ENCODE measurements around the gene SLC24A4.

SLC24A4 gene

DNA sequence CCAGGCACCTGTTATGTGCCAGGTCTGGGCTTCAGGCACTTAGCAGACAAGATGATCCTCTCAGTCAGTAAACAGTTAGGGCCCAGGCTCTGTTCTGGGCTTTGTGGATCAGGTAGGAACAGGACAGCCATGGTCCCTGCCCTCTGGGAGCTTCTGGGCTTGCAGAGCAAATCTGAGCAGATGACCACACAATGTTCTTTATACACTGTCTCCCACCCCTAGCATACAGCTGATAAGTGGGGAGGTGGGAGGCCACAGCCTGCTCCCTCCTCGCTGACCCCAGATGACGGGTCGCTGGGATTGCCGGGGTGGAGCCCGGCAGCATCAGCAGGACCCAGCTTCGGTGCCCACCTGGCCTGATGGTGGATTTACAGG is 137.6 kb downstream of the SLC24A4 start:
- DNase-seq = no peak

GRCh38 chr14:92460916-92461579 is 138.1 kb downstream of the SLC24A4 start:
- DNase-seq = no peak

GRCh38 chr14:92461891-92462290 is 138.9 kb downstream of the SLC24A4 start:
- no peak for DNase-seq

- DNase-seq = no peak
Observed at GRCh38 chr14:92462568-92462967, 139.6 kb downstream of the SLC24A4 start.

- DNase-seq = no peak
Observed at GRCh38 chr14:92463141-92463540, 140.2 kb downstream of the SLC24A4 start.

DNA sequence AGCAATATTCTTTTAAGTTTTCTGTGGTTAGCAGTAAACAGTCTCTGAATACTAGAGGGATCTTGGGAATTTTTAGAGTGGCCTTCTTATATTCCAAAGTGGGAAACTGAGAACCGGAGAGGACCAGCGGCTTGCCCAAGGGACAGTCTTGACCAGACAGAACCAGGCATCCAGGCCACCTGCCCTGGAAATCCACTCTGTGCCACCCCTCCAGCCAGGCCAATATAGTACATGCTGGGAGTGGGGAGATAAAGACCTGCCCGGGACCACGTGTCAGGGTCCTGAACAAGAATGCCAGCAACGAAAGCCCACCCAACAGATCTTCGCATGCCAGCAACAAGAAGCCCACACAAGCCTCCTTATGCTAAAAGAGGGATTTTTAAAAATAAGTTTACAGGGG is 141.2 kb downstream of the SLC24A4 start:
- DNase-seq = no peak

GRCh38 chr14:92464716-92465115 is 141.8 kb downstream of the SLC24A4 start:
- DNase-seq = no peak

GRCh38 chr14:92465353-92466055 is 142.5 kb downstream of the SLC24A4 start:
- DNase-seq = no peak

DNA sequence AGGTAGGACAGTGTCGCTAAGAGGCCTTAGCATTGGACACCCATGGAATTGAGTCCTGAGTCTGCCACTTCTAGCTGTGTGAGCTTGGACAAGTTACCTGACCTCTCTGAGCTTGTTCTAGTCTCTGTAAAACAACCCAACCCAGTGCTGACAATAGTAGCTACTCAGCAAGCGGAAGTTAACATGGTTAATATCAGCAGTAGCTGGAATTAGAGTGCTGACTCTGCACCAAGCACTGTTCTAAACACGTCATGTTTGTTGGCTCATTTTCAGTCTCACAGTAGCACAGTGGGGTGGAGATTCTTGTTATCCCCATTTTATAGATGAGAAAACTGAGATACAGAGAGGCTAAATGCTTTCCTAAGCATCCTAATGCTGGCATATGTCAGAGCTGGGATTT is 143.1 kb downstream of the SLC24A4 start:
- no peak for DNase-seq

DNA sequence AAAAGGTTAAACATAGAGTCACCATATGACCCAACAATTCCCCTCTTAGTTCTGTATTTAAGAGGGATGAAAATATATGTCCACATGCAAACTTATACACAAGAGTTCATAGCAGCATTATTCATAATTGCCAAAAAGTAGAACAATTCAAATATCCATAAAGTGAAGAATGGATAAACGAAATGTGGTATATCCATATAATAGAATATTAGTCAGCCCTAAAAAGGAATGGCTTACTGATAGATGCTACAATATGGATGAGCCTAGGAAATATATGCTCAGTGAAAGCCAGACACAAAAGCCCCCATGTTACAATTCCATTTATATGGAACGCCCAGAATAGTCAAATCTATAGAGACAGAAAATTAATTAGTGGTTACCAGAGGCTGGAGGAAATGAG is 146.6 kb downstream of the SLC24A4 start:
- no peak for DNase-seq

DNA sequence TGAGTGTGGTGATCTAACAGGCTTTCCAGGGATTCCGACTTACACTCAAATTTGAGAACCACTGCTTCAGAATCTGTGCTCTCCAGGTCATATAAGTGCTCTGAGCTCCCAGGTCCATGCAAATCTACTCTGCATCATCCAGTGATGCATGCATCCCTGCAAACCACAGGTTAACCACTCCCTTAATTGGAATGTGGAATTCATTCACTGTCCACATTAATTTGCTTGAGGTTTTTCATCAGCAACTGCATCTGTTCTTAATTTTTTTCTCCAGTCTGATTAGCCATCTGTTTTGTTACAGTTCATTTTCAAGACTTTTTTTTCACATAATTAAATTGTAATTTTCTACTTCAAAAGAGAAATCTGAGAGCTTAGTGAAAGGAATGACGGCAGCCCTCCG is 147.2 kb downstream of the SLC24A4 start:
- no peak for DNase-seq

DNA sequence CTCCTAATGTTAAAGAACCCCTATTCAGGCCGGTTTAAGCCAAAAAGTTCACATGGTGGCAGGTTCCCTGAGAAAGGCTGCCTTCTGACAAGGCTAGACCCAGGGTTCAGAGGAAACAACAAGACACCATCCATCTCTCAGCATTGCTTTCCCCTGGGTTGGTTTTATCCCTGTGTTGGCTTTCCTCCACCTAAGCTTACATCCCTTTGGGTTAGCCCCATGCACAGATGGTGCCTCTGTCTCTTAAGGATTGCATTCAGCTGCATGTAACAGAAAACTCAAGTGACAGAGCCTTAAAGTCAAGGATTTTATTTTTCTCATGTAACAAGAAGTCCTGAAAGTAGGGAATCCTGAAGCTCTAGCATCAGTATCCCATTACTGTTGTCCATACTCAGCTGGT is 147.8 kb downstream of the SLC24A4 start:
- DNase-seq = no peak

DNA sequence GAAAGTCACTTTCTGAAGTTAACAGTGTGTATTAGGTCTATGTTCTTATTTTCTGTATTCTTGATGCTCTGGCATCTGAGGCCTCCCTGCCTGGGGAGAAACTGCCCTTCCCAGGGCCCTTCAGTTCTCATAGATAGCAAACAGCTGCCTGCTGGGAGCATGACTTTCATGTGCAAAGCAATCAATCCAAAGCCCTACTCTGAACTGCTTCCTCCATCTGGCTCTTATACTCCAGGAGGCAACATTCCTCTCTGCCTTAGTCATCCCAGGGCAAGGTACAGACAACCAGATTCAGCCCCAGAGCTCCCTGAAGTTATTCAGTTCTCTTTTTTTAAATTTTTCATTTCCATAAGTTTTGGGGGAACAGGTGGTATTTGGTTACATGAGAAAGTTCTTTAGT is 149.0 kb downstream of the SLC24A4 start:
- DNase-seq = peak; percentile 4 to 77

DNA sequence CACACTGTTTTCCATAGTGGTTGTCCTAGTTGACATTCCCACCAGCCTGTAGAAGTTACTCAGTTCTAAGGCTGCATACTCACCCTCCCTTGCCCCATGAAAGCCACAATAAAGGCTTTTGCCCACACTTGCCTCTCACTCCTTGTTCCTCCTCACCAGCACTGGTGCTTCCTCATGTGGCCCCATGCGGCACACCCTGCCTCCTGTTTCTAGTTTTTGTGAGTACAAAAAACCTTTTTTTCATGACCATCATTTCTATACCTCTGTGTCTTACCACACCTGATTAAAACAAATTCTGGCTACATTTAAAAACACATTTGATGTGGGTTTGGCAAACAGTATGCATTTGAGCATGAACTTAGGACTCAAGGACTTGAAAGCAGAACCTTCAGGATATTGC is 149.9 kb downstream of the SLC24A4 start:
- DNase-seq = no peak

DNA sequence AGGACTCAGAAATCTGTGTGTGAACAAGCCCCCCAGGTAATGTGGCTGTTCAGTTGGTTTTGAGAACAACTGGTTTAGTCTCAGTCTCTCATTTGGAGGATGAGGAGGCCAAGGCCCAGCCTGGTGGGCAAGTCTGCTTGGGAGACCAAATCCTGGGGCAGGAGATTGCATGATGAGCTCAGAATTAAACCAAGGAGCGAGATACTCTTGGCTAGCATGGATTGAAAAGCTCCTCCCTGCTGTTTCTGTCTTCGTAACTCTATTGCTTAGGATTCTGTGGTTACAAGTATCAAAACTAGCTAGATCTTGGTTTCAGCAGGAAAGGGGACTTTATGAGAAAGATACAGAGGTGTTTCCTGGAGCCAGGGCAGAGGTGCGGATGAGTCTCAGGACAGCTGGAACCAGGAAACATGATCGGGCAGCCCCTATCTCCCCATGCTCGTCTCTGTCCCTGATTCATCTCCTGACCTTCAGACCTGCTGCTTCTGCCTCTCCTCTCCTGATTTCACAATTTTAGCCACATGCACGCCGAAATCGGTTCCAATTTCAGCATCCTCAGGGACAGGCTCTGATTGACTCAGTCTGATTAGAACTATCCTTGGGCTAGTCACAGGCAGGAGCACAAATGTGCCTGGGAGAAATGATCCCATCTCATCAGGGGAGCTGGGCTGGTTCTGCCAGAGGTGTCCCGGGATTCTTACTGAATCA is 150.4 kb downstream of the SLC24A4 start:
- DNase-seq = no peak

DNA sequence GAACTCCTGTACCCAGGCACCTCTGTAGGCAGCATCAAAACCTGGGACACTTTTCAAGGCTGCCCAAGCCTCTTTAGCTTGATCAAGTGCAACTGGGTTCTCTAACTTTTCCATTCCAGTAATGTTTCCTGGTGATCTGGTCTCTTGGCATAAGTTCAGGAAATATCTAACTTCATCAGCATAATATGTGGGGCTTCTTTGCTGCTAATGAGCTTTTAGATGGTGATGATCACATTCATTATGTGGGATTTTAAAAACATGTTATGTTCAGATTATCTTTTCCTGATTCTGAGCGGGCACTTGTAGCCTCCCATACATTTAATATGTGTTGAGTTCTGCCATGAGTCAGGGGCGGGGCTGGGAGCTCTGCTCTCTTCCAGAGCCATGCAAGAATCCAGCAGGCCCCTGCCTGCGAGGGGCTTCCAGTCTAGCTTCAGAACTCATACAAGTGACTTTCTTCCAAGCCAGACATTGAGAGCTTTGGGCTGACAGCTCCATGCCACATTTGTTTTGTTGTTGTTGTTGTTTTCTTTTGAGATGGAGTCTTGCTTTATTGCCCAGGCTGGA is 151.1 kb downstream of the SLC24A4 start:
- DNase-seq = no peak

DNA sequence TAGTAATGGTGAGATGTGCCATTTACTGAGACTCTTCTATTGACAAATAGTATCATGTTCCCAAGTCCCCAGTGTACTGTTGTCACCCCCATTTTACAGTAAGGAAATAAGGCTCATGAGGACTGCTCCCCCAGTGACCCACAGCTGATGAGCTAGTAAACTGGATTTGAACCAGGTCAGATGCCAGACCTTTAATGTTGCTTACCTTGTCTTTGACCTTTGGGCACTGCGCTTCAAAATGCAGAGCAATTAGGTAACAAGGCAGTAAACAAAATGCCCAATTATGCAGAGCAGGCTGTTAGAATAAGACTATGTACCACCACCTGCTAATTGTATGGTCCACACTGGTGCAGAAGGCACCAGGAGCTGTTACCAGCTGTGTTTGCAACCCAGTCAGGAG is 152.1 kb downstream of the SLC24A4 start:
- no peak for DNase-seq

GRCh38 chr14:92475451-92476187 is 152.7 kb downstream of the SLC24A4 start:
- no peak for DNase-seq

DNA sequence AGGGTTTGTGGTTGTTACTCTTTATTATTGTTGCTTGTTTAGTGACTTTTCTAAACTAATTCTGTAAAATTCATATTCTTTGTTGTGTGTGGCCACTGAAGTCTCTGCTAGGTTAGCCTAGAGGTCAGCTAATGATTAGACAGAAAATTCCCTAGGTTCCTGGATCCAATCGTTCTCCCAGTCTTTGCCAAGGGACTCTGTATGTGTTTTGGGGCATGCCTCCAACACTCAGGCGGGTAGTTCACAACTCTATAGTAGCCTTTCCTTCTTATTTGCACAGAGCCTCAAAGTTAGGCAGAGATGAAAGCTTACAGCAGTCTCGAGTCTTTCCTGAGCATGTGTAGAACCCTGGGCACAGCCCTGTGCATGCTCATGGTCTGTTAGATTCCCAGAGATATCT is 157.9 kb downstream of the SLC24A4 start:
- DNase-seq = no peak

- DNase-seq = no peak
Observed at GRCh38 chr14:92481386-92481785, 158.4 kb downstream of the SLC24A4 start.

DNA sequence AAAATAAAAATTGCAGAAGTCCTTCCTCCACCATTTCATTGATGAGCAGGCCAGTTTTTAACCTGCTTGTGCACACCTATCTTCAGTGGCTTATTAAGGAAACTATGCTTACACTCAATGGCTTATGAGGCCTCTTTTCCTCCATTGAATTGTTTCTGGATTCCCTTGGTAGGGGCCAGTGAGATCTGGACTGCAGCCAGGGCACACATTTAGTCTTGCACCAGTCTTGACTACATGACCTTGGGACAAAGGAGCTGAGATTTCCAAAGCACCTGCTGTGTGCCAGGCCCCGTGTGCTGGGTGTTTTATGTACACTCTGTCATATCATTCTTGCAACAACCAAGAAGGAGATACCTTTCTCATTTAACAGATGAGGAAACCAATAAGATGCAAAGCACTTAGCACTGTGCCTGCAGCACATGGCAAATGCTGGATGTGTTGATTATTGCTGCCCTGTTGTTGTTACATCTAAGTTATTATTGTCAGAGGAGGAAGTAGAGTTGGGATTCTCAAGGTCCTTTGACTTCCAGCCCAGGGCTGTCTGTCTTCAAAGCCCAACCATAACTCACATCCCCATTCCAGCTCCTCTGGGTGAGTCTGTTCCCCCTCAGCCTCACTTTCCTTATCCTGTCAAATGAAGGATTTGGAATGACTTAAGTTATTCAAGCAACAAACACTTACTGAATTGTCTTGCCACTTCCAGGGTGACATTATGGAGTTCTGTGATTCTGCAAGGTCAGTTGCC is 159.0 kb downstream of the SLC24A4 start:
- DNase-seq = no peak

- no peak for DNase-seq
Observed at GRCh38 chr14:92482621-92483319, 159.8 kb downstream of the SLC24A4 start.

Data from SW 1271 (cell line).